Mononuclear cell (primary cell): ENCODE results near the gene ATRN. TPM values are rescaled to one million over a fixed set of nuclear protein-coding genes. Genes with fewer than 3 reads are reported as not detected.
"Not testable (repeated sequence)": the region's sequence is repeated elsewhere in the genome, so short reads cannot be mapped to it uniquely, and the experiment has no call there.

ENCODE experiments used
- H3K27me3 ChIP-seq: 2 replicates; pipeline ENCODE4 v1.6.0; 2011; ENCODE audit warnings: low read length, control low read depth; ENCODE audit not compliant: insufficient read depth
- H3K4me1 ChIP-seq: 2 replicates; pipeline ENCODE4 v1.5.1; 2011; ENCODE audit warnings: mild to moderate bottlenecking, low read length, control low read depth; ENCODE audit not compliant: insufficient read depth
- H3K4me3 ChIP-seq: 2 replicates; pipeline ENCODE4 v1.5.1; 2011; ENCODE audit warnings: mild to moderate bottlenecking, low read length, moderate library complexity
- H3K9me3 ChIP-seq: 2 replicates; pipeline ENCODE4 v1.5.1; 2011; ENCODE audit warnings: low read depth, mild to moderate bottlenecking, control low read depth, low read length
- total RNA-seq: library from RNA; depleted of rRNA; stranded (reverse); fragments of >200 nt; gene quantifications from one replicate; pipeline ENCODE4 v1.2.3, GENCODE V29; 2012

Gene ATRN
- total RNA-seq, 1 donor, result 11.6 TPM

DNA sequence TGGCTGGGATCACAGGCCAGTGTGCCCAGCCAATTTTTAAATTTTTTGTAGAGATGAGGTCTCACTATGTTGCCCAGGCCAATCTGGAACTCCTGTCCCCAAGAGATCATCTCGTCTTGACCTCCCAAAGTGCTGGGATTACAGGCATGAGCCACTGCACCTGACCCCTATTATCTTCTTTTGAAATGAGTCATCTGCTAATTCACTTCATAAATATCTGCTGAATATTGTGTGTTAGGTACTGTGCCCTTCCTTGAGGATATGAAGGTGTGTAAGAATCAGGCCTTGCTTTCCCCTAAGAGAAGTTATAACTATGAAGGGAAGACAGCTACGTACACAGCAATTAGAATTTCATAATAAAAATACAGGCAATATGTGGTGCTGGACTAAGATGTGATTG, 8.2 kb downstream of the ATRN start:
- Histone ChIP-seq H3K4me3 (no peak overlapping the region), H3K27me3 (no peaks in the 10 kb centered on the region), H3K9me3 (no peaks in the 10 kb centered on the region), H3K4me1 (no peaks in the 10 kb centered on the region)

DNA sequence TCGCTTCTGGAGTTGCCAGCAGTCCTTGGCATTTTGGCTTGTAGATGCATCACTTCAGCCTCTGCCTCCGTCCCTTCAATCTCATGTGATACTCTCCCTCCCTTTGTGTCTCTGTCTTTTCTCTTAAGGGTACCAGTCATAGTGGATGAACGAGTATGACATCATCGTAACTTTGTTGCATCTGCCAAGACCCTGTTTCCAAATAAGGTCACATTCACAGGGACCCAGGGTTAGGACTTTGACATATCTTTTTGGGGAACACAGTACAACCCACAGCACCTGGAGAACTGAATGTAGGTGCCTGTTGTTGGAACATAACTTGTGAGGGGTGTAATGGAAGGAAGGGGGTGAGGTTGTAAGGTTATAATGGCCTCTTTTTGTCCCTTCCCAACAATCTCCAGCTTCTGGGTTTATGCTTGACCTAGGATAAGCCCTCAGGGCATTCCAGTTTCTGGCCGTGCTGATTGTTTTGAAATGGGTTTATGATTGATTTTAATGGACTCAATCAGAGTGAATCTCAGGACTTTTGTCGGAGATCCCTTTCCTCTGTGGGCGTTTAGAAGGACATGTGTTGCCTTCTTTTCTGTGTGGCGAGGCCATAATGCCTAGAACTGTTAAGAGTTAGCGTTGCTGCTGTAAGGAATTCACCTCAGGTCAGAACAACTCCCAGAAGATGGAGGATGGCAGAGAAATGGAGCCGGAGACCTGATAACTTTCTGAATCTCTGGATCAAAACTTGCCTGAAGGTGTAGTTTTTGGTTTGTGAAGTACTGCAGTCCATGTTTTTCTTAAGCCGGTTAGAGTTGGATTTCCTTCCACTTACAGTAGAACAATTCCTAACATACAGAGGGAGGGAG, 9.2 kb downstream of the ATRN start:
- H3K27me3 ChIP-seq, result no peaks in the 10 kb centered on the region
- no peaks in the 10 kb centered on the region for H3K9me3 ChIP-seq
- H3K4me1 ChIP-seq, result no peaks in the 10 kb centered on the region
- H3K4me3 ChIP-seq, result no peak overlapping the region

DNA sequence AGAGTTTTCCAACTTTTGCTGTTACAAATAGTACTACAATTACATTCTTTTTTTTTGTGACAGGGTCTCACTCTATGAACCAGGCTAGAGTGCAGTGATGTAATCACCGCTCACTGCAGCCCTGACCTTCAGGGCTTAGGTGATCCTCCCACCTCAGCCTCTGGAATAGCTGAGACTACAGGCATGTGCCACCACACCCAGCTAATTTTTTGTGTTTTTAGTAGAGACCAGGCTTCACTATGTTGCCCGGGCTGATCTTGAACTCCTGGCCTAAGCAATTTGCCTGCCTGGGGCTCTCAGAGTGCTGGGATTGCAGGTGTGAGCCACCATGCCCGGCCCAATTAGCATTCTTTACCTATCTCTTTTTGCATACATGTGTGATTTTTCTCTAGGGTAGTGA, 12.5 kb downstream of the ATRN start:
- no peaks in the 10 kb centered on the region for H3K4me1 ChIP-seq
- peaks cover 8% of the 10 kb centered on the region for H3K9me3 ChIP-seq
- no peaks in the 10 kb centered on the region for H3K27me3 ChIP-seq
- H3K4me3 ChIP-seq, result no peak overlapping the region

DNA sequence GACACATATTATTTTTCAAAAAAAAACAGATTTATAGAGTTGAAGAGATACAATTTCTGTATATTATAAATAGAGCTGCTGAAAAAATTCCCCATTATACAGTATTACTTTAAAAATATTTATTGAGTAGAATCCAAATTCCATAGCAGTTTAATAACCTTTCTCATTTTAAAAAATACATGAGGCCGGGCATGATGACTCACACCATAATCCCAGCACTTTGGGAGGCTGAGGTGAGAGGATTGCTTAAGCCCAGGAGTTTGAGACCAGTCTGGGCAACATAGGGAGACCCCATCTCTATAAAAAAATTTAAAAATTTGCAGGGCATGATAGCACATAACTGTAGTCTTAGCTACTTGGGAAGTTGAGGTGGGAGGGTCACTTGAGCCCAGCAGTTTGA, 13.0 kb downstream of the ATRN start:
- no peaks in the 10 kb centered on the region for H3K27me3 ChIP-seq
- no peak overlapping the region for H3K4me3 ChIP-seq
- H3K4me1 ChIP-seq, result no peaks in the 10 kb centered on the region
- peaks cover 8% of the 10 kb centered on the region for H3K9me3 ChIP-seq

DNA sequence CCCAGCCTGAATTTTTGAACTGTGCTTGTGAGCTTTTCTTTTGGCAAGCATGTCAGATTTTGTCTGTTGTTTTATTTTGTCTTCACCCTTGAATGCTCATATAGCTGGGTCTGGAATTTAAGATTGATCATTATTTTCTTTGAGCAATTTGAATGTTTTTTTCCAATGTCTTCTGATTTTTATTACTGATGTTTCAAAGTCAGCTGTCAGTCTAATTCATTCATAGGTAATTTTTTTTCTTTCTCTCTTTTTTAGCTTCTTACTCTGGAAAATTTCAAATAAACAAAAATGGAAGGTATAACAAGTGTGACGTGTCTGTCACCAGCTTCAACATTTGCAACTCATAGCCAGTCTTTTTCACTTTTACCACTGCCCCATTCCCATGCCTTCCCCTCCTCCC, 15.1 kb downstream of the ATRN start:
- H3K27me3 ChIP-seq, result no peaks in the 10 kb centered on the region
- no peaks in the 10 kb centered on the region for H3K4me1 ChIP-seq
- no peak overlapping the region for H3K4me3 ChIP-seq
- H3K9me3 ChIP-seq, result peaks cover 8% of the 10 kb centered on the region

DNA sequence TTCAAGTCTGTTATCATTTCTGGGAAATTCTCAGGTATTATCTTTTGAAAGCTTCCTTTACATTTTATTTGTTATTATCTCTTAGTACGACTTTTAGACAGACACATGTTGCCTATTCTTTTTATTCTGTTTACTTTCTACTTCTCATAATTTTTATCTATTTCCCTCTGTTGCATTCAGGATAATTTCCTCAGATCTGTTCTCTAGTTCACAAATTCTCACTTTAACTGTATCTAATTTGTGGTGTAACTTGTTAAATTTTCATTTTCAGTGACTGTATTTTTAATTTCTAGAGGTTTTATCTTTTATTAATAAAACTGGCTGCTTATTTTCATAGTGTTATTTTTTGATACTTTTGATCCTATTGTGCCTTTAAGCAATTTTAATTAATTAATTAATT, 16.0 kb downstream of the ATRN start:
- Histone ChIP-seq H3K4me1 (no peaks in the 10 kb centered on the region), H3K9me3 (peaks cover 8% of the 10 kb centered on the region), H3K4me3 (no peak overlapping the region), H3K27me3 (no peaks in the 10 kb centered on the region)

DNA sequence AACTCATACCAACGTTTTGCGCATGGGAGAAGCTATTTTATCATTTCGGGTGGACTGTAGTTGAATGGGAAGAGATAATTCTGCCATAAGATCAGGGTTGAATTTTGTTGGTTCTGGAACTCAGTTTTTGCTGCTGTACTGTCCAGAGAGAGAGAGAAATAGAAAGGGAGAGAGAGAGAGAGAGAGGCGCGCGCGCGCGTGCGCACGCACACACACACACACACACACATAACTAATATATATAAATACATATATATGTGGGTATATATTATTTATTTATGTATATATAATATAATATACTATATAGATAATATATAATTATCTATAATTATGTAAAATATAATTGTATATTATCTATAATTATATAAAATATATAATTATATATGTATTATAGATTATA, 21.9 kb downstream of the ATRN start:
- H3K9me3 ChIP-seq, result no peaks in the 10 kb centered on the region
- H3K4me1 ChIP-seq, result no peaks in the 10 kb centered on the region
- no peaks in the 10 kb centered on the region for H3K27me3 ChIP-seq
- H3K4me3 ChIP-seq, result no peak overlapping the region

DNA sequence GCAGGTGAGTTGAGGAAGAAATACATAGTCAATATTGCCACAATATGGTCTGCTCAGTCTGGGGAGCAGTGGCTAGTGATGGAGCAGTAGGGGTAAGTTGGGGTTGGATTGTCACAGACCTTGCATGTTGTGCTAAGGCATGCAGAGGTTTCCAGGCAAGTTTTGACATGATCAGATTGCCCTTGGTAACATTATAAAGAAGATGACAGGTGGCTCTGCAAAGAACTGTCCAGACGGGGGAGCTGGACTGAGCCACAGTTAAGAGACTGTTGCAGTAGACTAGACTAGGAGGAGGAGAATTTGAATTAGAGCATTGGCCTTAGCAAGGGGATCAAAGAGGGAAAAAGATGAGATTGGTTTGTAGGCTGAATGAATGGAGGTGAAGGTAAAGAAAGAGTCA, 23.4 kb downstream of the ATRN start:
- Histone ChIP-seq H3K4me1 (no peaks in the 10 kb centered on the region), H3K9me3 (no peaks in the 10 kb centered on the region), H3K4me3 (no peak overlapping the region), H3K27me3 (no peaks in the 10 kb centered on the region)

DNA sequence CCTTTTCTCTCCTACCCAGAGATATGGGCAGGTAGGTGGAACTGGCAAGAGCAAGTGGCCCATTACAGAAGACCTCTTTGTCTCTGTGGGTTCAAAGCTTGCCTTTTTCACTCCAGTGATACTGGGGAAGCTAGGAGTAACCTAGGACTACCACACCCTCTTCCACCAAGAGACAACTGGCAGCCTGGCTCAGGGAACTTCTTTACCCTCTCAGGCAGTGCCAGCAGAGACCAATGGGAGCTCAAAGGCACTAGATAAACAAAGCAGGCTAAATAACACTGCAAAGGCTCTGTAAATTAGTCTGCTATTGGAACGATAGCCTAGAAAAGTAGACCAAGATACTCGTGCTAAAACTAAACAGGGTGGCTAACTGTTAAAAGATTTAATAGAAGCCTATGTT, 32.1 kb downstream of the ATRN start:
- peaks cover 7% of the 10 kb centered on the region for H3K4me1 ChIP-seq
- H3K4me3 ChIP-seq, result no peak overlapping the region
- H3K27me3 ChIP-seq, result no peaks in the 10 kb centered on the region
- no peaks in the 10 kb centered on the region for H3K9me3 ChIP-seq

DNA sequence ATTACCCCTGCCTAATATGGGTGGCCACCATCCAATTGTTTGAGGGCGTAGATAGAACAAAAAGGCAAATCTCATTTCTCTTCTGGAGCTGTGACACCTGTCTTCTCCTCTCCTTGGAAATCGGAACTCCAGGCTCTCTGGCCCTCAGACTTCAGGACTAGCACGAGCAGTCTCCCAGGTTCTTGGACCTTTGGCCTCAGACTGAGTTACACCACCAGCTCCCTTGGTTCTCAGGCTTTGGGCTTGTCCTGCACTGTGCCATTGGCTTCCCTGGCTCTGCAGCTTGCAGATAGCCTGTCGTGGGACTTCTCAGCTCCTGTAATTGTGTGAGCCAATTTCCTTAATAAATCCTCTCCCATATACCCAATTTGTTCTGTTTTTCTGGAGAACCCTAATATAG, 34.3 kb downstream of the ATRN start:
- no peaks in the 10 kb centered on the region for H3K9me3 ChIP-seq
- no peak overlapping the region for H3K4me3 ChIP-seq
- H3K4me1 ChIP-seq, result peaks cover 9% of the 10 kb centered on the region
- no peaks in the 10 kb centered on the region for H3K27me3 ChIP-seq

DNA sequence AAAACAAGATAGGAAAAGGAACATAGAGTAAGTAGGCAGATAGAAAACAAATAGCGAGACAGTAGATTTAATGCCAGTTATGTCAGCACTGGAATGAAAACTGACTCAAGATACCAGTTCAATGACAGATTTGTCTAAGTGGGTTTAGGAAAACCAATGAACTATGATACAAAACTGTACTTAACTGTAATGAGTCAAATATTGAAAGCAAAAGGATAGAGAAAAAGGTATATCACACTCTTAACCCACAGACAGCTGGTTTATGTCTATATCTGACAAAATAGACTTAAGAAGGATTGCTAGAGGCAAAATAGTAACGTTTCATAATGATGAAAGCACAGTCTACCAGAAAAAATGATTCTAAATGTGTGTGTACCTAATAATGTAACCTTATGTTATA, 38.2 kb downstream of the ATRN start:
- Histone ChIP-seq H3K4me3 (no peak overlapping the region), H3K27me3 (no peaks in the 10 kb centered on the region), H3K9me3 (no peaks in the 10 kb centered on the region), H3K4me1 (peaks cover 9% of the 10 kb centered on the region)

DNA sequence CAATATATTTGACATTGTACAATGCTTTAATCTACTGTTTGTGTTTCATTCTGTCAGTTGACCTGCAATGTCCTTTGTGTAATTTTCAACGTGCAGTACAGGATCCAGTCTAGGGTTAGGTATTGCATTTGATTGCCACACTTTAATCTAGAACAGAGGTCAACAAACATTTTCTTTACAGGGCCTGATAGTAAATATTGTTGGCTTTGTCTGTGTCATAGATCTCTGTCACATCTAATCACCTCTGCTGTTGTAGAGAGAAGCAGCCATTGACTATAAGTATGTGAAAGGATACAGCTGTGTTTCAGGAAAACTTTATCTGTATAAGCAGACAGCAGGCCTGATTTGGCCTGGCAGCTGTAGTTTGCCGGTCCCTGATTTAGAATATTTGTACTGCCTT, 39.3 kb downstream of the ATRN start:
- Histone ChIP-seq H3K4me1 (peaks cover 9% of the 10 kb centered on the region), H3K27me3 (no peaks in the 10 kb centered on the region), H3K4me3 (no peak overlapping the region), H3K9me3 (no peaks in the 10 kb centered on the region)

DNA sequence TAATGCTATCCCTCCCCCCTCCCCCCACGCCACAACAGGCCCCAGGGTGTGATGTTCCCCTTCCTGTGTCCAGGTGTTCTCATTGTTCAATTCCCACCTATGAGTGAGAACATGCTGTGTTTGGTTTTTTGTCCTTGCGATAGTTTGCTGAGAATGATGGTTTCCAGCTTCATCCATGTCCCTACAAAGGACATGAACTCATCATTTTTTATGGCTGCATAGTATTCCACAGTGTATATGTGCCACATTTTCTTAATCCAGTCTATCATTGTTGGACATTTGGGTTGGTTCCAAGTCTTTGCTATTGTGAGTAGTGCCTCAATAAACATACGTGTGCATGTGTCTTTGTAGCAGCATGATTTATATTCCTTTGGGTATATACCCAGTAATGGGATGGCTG, 41.4 kb downstream of the ATRN start:
- H3K9me3 ChIP-seq, H3K27me3 ChIP-seq, H3K4me1 ChIP-seq, H3K4me3 ChIP-seq: not testable (repeated sequence)

DNA sequence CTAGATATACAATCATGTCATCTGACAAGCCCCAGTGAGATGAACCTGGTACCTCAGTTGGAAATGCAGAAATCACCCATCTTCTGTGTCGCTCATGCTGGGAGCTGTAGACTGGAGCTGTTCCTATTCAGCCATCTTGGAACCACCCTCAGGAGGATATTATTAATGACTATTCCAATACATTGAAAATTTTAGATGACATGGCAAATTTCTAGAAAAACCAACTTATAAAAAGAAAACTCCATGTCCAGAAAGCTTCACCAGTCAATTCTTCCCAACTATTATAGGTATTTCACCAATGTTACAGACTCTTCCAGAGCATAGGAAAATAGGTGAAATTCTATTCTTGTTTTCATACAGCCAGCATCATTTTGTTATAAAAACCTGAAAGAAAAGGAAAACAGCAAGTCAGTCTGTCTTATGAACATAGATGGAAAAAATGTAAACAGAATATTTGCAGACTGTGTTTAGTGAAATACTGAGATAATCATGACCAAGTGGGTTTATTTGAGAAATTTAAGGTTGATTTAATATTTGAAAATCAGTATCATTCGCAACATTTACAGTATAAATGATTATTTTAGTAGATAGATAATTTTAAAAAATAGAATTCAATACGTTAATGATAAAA, 43.3 kb downstream of the ATRN start:
- no peaks in the 10 kb centered on the region for H3K4me1 ChIP-seq
- H3K4me3 ChIP-seq, result no peak overlapping the region
- H3K27me3 ChIP-seq, result no peaks in the 10 kb centered on the region
- H3K9me3 ChIP-seq, result no peaks in the 10 kb centered on the region

DNA sequence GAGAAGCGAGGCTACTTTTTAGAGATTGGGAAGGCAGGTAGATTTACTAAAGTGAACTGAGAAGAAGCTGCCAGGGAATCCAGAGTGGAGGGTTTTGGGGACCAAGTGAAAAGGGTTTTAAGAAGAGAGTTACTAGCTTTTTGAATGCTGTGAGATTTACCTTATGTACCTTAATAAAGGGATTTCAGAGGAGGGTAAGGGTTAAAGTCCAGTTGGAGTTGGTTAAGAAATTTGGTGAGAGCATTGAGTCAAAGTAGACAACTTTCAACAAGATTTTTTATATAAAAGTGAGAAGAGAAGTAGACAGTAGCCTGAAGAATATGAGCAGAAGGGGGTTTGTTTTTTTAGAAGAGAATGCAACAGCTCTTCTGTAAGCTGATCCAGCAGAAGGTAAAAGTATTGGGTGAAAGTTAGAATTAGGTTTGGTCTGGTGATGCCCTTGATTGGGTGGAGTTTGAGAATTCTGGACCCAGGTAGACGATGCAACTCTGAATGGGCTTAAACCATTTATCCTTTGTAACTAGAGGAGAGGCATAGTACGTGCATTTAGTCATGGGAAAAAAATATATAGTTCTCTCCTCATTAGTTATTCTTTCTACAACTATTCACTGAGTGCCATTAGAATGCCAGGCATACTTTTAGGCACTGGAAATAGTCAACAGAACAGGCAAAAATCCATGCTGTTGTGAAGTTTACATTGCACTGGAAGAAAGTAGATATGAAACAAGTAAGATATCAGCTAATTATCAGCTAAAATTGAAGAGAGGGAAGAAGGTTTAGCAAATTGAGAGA, 44.8 kb downstream of the ATRN start:
- Histone ChIP-seq H3K27me3 (no peaks in the 10 kb centered on the region), H3K4me3 (no peak overlapping the region), H3K9me3 (no peaks in the 10 kb centered on the region), H3K4me1 (no peaks in the 10 kb centered on the region)
